Middle frontal gyrus (tissue), 1 donor: ENCODE results near the gene PMM1.
A peak's percentile ranks its signal among the peaks of the same experiment; 100 is the strongest.
"Not testable (repeated sequence)": the region's sequence is repeated elsewhere in the genome, so short reads cannot be mapped to it uniquely, and the experiment has no call there.

Source experiments
- DNase-seq: peaks from one replicate; pipeline ENCODE4 v3.0.0-alpha.2; 2015; ENCODE audit warnings: low spot score; ENCODE audit errors: extremely low spot score

PMM1 gene

GRCh38 chr22:41589391-41590241 lies at the start of gene PMM1:
PMM1 (minus strand) TSS chr22:41589840; CDS start chr22:41589805, 35 bp downstream.
- peak; percentile 93 for DNase-seq

GRCh38 chr22:41638748-41639147 lies 49.1 kb upstream of the PMM1 start:
- no peak for DNase-seq

GRCh38 chr22:41638124-41638523 lies 48.5 kb upstream of the PMM1 start:
- no peak for DNase-seq

- not testable (repeated sequence) for DNase-seq
Observed at GRCh38 chr22:41637623-41638022, 48.0 kb upstream of the PMM1 start.

- DNase-seq = no peak
Observed at GRCh38 chr22:41636467-41636866, 46.8 kb upstream of the PMM1 start.

GRCh38 chr22:41634610-41635009 lies 45.0 kb upstream of the PMM1 start:
- not testable (repeated sequence) for DNase-seq

DNA sequence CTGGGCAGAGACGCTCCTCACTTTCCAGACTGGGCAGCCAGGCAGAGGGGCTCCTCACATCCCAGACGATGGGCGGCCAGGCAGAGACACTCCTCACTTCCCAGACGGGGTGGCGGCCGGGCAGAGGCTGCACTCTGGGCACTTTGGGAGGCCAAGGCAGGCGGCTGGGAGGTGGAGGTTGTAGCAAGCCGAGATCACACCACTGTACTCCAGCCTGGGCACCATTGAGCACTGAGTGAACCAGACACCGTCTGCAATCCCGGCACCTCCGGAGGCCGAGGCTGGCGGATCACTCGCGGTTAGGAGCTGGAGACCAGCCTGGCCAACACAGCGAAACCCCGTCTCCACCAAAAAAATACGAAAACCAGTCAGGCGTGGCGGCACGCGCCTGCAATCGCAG lies 42.0 kb upstream of the PMM1 start:
- not testable (repeated sequence) for DNase-seq

DNA sequence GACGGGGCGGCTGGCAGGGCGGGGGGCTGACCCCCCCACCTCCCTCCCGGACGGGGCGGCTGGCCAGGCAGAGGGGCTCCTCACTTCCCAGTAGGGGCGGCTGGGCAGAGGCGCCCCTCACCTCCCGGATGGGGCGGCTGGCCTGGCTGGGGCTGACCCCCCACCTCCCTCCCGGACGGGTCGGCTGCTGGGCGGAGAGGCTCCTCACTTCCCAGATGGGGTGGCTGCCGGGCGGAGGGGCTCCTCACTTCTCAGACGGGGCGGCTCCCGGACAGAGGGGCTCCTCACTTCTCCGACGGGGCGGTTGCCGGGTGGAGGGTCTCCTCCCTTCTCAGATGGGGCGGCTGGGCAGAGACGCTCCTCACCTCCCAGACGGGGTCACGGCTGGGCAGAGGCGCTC lies 41.5 kb upstream of the PMM1 start:
- not testable (repeated sequence) for DNase-seq

DNA sequence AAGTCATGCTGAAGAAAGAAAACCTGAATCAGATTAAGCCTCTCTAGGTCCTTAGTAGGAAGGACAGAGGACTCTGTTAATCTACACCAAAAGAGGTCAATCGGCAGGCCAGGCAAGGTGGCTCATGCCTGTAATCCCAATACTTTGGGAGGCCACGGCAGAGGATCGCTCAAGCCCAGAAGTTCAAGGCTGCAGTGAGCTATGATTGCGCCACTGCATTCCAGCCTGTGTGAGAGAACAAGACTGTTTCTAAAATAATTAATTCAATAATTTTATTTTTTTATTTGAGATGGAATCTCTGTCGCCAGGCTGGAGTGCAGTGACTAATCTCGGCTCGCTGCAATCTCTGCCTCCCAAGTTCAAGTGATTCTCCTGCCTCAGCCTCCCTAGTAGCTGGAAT lies 35.9 kb upstream of the PMM1 start:
- DNase-seq = no peak

DNA sequence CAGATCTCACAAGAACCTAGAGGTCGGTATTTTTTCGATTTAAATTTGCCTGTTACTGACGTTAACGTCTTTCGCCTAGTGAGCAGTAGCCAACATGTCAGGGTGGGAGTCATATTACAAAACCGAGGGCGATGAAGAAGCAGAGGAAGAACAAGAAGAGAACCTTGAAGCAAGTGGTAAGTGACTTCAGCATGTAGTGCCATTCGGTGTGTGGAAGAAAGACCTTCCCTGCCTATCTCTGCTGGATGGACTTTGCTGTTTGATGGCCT lies 32.2 kb upstream of the PMM1 start:
- DNase-seq = no peak

GRCh38 chr22:41621099-41621910 lies 31.7 kb upstream of the PMM1 start, which contains the start of gene XRCC6:
XRCC6 (plus strand) TSS chr22:41621295; CDS start chr22:41622005, 710 bp downstream.
- peak; percentile 97 for DNase-seq

DNA sequence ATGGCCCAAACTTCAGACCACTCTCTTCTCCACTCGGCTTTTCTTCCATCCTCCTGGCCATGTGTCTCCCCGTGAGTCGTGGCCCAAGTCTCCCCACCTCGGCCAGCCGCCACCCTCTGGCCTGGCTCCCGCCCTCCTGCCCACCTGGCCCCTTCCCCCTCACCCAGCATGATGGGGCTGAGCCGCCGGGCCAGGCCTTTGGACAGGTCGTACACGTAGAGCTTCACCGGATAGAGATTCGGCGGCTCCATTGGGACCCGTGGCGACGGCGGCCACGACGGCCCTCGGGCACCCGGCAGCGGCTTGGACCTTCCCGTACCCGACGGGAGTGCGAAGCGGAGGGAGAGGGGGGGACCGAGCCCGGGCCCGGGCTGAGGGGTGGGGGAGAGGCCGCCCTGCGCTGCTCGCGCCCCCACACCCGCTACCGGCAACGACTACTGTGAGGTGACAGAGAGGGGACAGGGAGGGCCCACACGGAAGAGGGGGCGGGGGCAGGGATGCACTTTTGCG lies 31.0 kb upstream of the PMM1 start, which contains the start of gene DESI1:
Gene DESI1 (minus strand): TSS at position 455 of the 510 bp plus-strand sequence. CDS start 204 bp downstream, at position 251.
- DNase-seq = no peak

GRCh38 chr22:41619979-41620588 lies 30.4 kb upstream of the PMM1 start:
- no peak for DNase-seq

DNA sequence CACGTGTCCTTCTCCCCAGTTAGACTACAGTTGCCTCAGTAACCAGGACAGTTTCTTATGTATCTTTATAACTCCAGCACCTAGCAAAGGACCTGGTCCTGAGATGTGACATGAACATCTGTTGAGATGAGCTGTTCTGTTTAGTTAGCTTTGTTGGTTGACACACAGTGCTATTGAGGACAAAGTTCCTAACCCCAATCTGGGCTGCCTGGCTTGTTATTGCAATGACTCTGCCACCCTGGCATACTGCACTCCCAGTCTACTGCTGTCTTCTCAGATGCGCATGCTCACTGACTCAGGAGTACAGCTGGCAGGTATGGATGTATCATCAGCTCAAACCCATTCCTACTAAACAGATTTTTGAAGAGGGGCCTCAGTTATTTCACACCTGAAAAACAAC lies 23.8 kb upstream of the PMM1 start:
- DNase-seq = no peak

- DNase-seq = no peak
Observed at GRCh38 chr22:41612603-41613306, 23.1 kb upstream of the PMM1 start.

- DNase-seq = no peak
Observed at GRCh38 chr22:41608386-41608785, 18.7 kb upstream of the PMM1 start.

DNA sequence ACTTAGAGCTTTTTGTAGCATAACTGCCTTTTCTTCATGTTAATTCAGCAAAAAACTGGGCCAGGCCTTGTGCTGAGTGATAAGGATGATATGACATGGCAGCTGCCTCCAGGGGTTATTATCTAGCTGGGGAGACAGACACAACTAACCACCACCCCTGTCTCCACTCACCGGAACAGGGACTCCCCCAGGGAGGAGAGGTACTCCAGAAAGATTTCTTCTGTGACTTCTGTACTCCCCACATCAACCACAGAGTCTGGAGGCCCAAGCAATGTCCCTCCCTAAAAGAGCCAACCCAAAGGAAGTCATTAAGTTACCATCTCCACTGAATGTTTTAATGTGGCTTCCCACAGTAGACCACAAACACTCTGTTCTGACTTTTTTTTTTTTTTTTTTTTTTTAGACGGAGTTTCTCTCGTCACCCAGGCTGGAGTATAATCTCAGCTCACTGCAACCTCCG lies 14.3 kb upstream of the PMM1 start:
- no peak for DNase-seq

DNA sequence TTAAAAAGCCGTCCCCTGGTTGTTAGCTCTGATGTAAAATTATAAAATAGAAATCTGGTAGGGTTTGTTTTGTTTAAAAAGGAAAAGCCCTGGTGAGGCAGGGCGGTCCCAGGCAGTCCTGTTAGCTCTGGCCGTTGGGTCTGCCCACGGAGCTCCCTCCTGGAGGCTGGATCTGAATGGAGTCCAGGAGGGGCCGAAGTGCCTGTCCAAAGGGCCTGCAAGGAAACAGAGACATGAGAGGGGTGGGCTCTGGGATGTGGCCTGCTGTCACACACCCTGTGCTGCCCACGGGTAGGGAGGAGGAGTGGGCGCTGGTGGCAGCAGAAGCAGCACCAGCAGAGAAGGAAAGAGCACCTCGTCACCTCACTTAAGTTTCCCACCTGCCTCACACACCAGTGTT lies 11.3 kb upstream of the PMM1 start:
- DNase-seq = no peak

DNA sequence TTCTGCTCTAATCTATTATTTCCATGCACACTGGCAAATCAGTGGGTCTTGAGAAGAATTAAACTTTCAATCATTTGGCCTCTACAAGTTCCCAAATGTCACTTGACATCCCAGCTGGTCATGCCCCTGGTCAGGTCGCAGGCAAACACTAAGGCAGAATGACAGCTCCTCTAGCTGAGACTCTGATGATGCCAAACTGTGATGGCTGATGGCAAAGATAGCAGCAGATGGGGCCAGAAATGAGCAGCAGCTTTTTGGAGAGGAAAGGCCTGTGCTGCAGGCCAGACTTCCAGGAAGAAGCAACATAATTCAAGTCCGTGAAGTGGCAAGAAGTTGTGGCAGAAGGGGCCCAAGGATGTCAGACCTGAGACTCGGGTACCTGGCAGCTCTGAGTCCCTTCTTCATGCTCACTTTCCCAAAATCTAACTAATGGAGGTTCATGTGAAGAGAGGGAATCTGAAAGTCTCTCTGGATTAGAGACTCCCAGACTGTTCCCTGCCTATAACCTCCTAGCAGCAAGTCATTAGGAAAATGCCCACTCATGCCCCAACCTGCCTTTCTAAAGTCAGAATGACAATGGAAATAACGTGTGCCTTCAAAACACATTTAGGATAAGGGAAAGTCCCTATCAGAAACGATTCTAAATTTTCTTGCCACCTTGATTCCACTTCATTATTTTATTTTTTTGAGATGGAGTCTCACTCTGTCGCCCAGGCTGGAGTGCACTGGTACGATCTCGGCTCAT lies 9.4 kb upstream of the PMM1 start:
- DNase-seq = no peak

GRCh38 chr22:41598081-41598480 lies 8.4 kb upstream of the PMM1 start:
- no peak for DNase-seq

GRCh38 chr22:41597635-41597953 lies 8.0 kb upstream of the PMM1 start:
- DNase-seq = no peak
